T47D (cell line): ENCODE results near the gene PAK4.

ENCODE experiments used
- DNase-seq, 2 experiments: peaks; one replicate each; pipeline versions ENCODE4 v3.0.0 to v3.0.0-alpha.2; 2011 to 2012; ENCODE audit warnings: low read depth in 1 of 2, low spot score in 1 of 2
- JUND ChIP-seq: IDR thresholded peaks from 2 replicates; pipeline ENCODE4 v1.6.1; 2012; ENCODE audit warnings: low read depth
- in situ Hi-C: cut with HindIII; loops from 2 replicates; pipeline ENCODE4 v1.10.0; 2016; ENCODE audit warnings: low sequenced_read_pairs, low pct_unique_long_range_greater_than_20kb

The PAK4 gene

GRCh38 chr19:39170386-39171231, 45.0 kb downstream of the PAK4 start:
- in situ Hi-C loops, result no loop called here
- TF ChIP-seq JUND, result no peak
- DNase-seq, result no peak

GRCh38 chr19:39171479-39172465, 46.2 kb downstream of the PAK4 start:
- in situ Hi-C loops, result no loop called here
- no peak for TF ChIP-seq JUND
- no peak for DNase-seq

- in situ Hi-C loops, result no loop called here
- no peak for DNase-seq
- TF ChIP-seq JUND, result no peak
Observed at GRCh38 chr19:39172700-39173501, 47.3 kb downstream of the PAK4 start.

GRCh38 chr19:39173502-39173991, 48.0 kb downstream of the PAK4 start:
- no peak for TF ChIP-seq JUND
- in situ Hi-C loops, result no loop called here
- no peak for DNase-seq

- no peak for TF ChIP-seq JUND
- in situ Hi-C loops, result no loop called here
- no peak for DNase-seq
Observed at GRCh38 chr19:39174142-39174541, 48.6 kb downstream of the PAK4 start.

- no peak for TF ChIP-seq JUND
- DNase-seq, result no peak
- in situ Hi-C loops, result no loop called here
Observed at GRCh38 chr19:39174558-39175544, 49.3 kb downstream of the PAK4 start.

GRCh38 chr19:39175564-39175963, 50.0 kb downstream of the PAK4 start:
- no peak for DNase-seq
- in situ Hi-C loops, result no loop called here
- TF ChIP-seq JUND, result no peak

- in situ Hi-C loops, result no loop called here
- no peak for TF ChIP-seq JUND
- no peak for DNase-seq
Observed at GRCh38 chr19:39177110-39177699, 51.6 kb downstream of the PAK4 start.

GRCh38 chr19:39177736-39178135, 52.1 kb downstream of the PAK4 start:
- TF ChIP-seq JUND, result no peak
- DNase-seq, result no peak
- in situ Hi-C loops, result no loop called here

GRCh38 chr19:39178296-39179006, 52.9 kb downstream of the PAK4 start:
- no peak for DNase-seq
- in situ Hi-C loops, result no loop called here
- no peak for TF ChIP-seq JUND
